Kidney capillary endothelial cell (primary cell): ENCODE measurements around the gene DUSP15.
"Not testable (repeated sequence)": the region's sequence is repeated elsewhere in the genome, so short reads cannot be mapped to it uniquely, and the experiment has no call there.

ENCODE experiments used
- DNase-seq: peaks from one replicate; pipeline ENCODE4 v3.0.0-alpha.2; 2018; ENCODE audit warnings: low spot score

Gene DUSP15

GRCh38 chr20:31869942-31870725 is at the start of gene DUSP15, which contains the start of gene TTLL9:
Gene DUSP15, minus strand, starts transcription at chr20:31870527. Its CDS starts 190 bp downstream, at chr20:31870337.
Gene TTLL9, plus strand, starts transcription at chr20:31870634. Its CDS starts 493 bp downstream, at chr20:31871127.
- no peak for DNase-seq

GRCh38 chr20:31919410-31920155 is 49.3 kb upstream of the DUSP15 start:
- no peak for DNase-seq

- DNase-seq = no peak
Observed at GRCh38 chr20:31918466-31919105, 48.3 kb upstream of the DUSP15 start.

GRCh38 chr20:31917962-31918412 is 47.7 kb upstream of the DUSP15 start:
- not testable (repeated sequence) for DNase-seq

- no peak for DNase-seq
Observed at GRCh38 chr20:31916708-31917107, 46.4 kb upstream of the DUSP15 start.

GRCh38 chr20:31915491-31916280 is 45.4 kb upstream of the DUSP15 start:
- no peak for DNase-seq

- DNase-seq = no peak
Observed at GRCh38 chr20:31914170-31914569, 43.8 kb upstream of the DUSP15 start.

- DNase-seq = no peak
Observed at GRCh38 chr20:31913431-31914157, 43.3 kb upstream of the DUSP15 start.

- no peak for DNase-seq
Observed at GRCh38 chr20:31910071-31910803, 39.9 kb upstream of the DUSP15 start.

GRCh38 chr20:31909253-31910070 is 39.1 kb upstream of the DUSP15 start:
- no peak for DNase-seq

- DNase-seq = no peak
Observed at GRCh38 chr20:31908424-31908823, 38.1 kb upstream of the DUSP15 start.

GRCh38 chr20:31908016-31908415 is 37.7 kb upstream of the DUSP15 start:
- no peak for DNase-seq

GRCh38 chr20:31907046-31907445 is 36.7 kb upstream of the DUSP15 start:
- DNase-seq = no peak

- no peak for DNase-seq
Observed at GRCh38 chr20:31906001-31906400, 35.7 kb upstream of the DUSP15 start.

- DNase-seq = no peak
Observed at GRCh38 chr20:31903627-31904386, 33.5 kb upstream of the DUSP15 start.

GRCh38 chr20:31901615-31902014 is 31.3 kb upstream of the DUSP15 start:
- DNase-seq = no peak

GRCh38 chr20:31897541-31897940 is 27.2 kb upstream of the DUSP15 start:
- no peak for DNase-seq

- no peak for DNase-seq
Observed at GRCh38 chr20:31896049-31896448, 25.7 kb upstream of the DUSP15 start.
